Activated CD4-positive, alpha-beta T cell treated with anti-CD3 and anti-CD28 coated beads, Interleukin-2, amount 50 U/mL, for 1 hour (primary cell): ENCODE data around the gene TEAD1.

Experiments
- DNase-seq: peaks from one replicate; pipeline ENCODE4 v3.0.0-alpha.2; 2020

The TEAD1 gene

GRCh38 chr11:12845163-12845562 lies 170.9 kb downstream of the TEAD1 start:
- no peak for DNase-seq

GRCh38 chr11:12845739-12846358 lies 171.6 kb downstream of the TEAD1 start:
- no peak for DNase-seq

GRCh38 chr11:12846786-12847615 lies 172.8 kb downstream of the TEAD1 start:
- DNase-seq = no peak

DNA sequence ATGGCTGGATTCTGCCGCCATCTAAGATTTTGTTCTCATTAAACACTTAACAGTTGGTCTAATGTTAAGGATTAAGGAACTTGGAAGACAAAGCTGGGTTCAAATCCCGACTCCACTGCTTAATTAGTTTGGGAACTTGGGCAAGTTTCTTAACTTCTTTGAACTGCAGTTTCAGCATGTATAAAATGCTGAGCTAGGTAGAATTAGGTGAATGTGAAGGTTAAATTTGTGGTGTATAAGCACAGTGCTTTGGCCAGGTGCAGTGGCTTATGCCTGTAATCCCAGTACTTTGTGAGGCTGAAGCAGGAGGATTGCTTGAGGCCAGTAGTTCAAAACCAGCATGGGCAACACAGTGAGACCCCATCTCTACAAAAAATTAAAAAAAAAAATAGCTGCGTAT lies 174.2 kb downstream of the TEAD1 start:
- no peak for DNase-seq

DNA sequence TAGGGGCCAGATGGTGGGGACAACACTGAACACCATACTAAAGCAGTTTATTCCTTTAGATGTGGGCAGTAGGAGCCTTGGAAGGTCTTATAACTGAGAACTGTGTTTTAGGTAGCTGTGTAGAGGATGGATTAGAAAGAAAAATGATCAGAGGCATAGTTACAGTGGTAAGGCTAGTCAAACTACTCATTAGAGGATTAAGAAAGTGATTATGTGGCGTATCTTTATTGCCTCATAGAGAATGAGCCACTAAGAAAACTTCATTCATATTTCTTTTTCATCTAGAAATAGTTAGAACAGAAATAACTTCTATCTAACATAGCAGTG lies 179.1 kb downstream of the TEAD1 start:
- DNase-seq = no peak

GRCh38 chr11:12853652-12854296 lies 179.6 kb downstream of the TEAD1 start:
- no peak for DNase-seq

DNA sequence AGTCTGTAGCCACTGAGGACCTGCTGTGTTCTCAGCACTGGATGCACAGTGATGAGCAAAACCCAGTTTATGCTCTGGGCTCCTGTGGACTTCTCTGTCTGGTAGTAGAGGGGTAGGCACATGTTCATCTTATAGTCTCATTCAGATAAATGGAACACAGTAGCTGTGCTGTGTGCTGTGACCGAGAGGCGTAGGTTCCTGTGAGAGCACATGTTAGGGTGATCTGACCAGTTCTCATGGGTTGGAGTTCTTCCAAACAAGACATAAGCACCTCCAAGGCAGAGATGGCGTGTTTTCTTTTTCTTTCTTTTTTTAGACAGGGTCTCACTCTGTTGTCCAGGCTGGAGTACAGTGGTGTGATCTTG lies 180.1 kb downstream of the TEAD1 start:
- DNase-seq = no peak

GRCh38 chr11:12854829-12855228 lies 180.6 kb downstream of the TEAD1 start:
- no peak for DNase-seq

DNA sequence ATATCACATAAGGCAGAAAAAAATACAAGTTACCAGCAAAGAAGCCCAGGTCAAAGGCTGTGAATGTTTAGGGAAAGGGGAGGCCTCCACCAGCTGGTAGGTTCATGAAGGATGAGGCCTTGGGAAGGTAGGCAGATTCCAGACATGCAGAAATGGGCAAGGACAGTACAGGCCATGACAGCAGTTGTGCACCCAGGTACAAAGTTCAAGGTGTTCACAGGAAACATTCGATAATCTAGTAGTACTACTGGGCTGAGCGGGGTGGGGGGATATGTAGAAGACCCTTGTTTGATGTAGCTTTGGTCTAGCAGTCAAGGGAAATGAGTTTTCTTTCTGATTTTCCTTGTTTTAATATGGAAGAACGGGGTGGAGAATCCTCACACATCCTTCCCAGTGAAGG lies 182.1 kb downstream of the TEAD1 start:
- DNase-seq = no peak

- no peak for DNase-seq
Observed at GRCh38 chr11:12857572-12857971, 183.4 kb downstream of the TEAD1 start.

DNA sequence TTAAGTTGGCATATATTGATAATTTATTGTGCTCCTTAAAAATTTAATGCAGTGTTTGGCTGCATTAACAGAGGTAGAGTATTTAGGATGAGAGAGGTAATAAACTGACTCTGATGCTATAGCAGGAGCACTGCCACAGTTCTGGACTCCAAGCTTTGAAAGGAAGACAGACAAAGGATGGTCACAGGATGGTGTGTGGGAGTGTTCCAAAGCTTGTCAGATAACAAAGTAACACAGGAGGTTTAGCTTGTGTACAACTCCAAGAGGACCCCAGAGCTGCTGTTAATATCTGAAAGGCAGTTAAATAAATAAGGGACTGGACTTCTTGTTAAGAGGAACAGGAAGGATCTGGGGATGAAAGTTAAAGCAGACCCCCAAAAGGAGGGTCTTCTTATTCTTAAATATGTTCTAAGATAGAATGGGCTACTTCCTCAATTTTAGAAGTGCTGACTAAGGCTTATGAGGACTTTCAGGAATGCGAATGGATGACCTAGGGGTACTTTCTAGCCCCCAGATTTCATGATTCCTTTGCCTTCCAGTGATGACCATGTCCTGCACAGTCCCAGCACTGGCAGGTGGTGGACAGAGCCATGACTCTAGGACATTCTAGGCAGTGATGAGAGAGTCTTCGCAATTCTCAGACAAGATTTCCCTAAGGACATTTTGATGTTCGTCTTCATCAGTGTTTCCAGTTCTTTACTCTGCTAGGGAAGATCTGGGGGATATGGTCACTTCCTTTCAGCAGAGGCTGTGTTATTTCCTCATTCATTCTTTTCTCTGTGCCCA lies 185.8 kb downstream of the TEAD1 start:
- DNase-seq = no peak

DNA sequence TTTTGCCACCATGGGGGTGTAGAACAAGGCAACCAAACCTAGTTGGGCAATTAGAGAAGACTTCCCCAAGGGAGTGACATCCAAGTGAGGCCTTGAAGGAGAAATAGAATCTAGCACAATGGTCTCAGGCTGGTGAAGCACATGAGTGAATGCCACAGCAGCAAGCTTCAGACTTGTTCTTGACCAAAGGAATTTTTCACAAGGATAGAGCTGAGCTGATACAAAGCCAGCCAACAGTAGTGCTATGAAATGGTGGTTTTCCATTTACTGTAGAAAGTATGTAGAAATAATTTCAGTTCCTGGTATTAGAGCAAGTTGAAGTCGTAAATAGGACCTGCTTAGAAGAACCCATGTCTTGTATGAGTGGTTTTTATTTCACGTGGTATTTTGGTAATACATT lies 186.6 kb downstream of the TEAD1 start:
- no peak for DNase-seq

DNA sequence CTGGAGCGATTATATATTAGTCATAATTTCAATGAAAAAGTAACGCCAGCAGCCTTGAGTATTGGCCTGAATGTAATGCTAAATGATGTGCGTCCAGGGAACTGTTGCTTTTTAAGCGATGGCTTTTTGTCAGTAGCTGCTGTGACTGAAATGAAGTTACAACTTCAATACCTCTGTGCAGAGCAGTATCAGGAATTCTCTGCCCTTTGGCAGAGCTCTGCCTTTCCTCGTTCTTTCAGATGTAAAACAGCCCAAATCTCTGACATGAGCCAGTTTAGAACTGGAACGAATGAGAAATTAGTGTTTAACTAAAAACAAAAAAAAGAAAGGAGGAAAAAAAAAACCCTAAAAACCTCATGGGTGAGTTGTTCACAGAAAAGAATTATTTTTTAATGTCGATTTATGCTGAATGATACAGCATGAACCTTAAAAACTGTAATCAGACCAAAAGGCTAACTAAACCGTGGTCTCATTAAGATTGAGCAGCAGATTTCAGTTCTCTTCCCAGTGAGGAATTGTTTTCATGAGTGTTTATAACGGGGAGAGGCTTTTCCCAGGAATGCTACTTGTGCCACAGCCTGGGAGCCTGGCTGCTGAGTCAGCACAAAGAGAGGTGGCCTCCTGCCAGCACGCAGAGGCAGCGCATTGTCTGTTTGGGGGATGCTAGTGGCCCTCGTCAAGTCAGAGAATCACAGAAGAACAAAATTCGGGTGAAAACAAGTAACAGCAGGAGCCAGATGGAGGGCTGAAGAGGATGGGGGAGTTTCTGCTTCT lies 188.7 kb downstream of the TEAD1 start:
- DNase-seq = no peak

DNA sequence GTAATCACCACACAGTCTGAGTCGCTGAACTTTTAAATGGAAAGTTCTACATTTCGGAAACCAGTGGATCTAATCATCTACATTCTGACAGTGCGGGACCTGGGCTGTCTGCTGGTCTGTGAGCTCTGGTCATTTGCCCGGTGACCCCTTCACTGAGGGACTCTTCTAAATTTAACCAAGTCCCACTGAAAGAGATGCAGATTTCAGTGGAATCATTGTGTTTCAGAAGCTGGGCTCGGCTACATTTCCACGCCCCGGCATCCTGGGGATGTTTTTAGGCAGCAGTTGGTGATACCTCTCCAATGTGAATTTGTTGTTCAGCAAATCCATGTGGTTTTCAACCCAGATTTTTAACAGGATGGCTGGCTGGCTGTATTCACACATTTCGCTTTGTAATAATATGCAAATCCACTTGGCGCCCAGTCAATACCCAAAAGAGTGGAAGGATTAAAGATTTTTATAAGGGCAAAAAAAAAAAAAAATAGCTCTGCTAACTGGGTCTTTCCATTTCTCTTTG lies 189.4 kb downstream of the TEAD1 start:
- no peak for DNase-seq

GRCh38 chr11:12864316-12865156 lies 190.3 kb downstream of the TEAD1 start:
- DNase-seq = no peak

DNA sequence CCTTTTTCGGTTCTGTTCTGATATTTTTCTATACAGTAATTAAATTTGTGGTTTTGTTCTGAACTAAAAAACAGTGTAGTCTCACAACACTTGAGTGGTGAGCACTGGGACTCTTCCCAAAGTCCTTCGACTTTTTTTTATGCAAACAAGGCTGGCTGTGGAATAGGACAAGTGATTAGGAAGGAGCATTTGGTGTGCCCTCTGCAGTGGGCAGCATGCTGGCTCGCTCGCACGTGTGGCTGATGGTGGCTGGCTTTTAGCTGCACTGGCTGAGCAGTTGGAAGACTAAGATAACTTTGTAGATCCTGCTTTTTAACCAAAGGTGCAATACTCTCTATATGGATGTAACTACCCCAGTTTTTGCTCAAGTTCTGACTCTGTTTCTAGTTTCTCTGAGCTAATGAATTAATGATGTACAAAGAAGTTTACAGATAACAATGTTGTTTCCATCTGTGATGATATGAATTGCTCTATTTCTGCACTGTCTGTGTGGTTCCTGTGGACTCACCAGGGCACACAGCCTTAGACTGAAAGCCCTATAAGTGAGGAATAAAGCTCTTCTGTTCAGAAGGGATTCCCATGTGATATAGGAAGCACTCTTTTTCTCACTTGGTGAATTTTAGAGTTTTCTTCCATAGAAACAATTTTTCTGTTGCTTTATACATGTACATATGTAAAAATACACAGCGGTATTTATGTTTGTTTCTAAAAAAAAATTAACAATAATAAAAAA lies 191.8 kb downstream of the TEAD1 start:
- no peak for DNase-seq

DNA sequence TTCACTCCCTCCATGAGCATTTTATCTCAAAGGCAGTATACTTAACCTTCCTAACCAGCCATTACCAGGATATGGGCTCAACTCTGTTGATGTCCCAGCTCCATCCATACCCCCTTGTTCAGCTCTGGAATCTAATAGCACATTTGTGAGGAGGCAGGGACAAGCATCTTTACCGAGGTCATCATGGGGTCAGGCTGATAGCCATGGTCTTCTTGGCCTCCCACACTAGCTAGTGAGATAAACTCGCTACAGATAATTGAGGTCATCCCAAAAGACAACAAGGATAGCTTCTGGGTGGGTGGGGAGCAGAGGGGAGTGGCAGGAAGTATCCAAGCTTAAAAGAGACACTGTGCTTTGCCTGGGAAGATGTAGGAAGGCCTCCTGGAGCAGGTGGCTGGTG lies 193.3 kb downstream of the TEAD1 start:
- no peak for DNase-seq

GRCh38 chr11:12868315-12869073 lies 194.3 kb downstream of the TEAD1 start:
- no peak for DNase-seq

DNA sequence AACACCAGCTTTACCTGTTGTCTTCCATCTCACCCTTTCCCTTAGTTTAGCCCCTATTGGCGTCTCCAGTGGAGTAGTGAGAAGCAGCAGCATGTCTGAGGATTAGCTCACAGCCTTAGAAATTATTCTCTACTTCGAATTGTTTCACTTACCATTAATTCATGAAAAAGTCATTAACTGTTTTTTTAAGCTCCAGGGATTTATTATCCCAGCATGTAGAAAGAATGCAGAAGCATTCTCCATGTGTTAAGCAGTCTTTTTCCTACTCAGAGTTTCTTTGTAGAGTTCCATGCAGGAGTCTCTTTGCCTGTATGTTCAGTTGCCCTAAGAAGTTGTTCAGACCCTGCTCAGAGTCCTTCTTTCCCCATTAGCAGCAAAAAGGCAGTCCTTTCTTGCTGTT lies 197.0 kb downstream of the TEAD1 start:
- DNase-seq = no peak

GRCh38 chr11:12871788-12872321 lies 197.6 kb downstream of the TEAD1 start:
- DNase-seq = no peak
